Measurements from ENCODE around the gene SWT1.
"Not testable (repeated sequence)": the region's sequence is repeated elsewhere in the genome, so short reads cannot be mapped to it uniquely, and the experiment has no call there.

The SWT1 gene

GRCh38 chr1:185316163-185317033 lies 159.4 kb downstream of the SWT1 start:
- Histone ChIP-seq H3K4me1 (ENCODE audit: control insufficient read depth, insufficient read depth, low read length) (peaks cover 5% of the 10 kb centered on the region), H3K4me3 (ENCODE audit: insufficient read depth, low read depth, low read length) (peak overlapping the region; percentile 90), H3K9me3 (ENCODE audit: control insufficient read depth, low read length) (no peaks in the 10 kb centered on the region), H3K27me3 (ENCODE audit: control insufficient read depth, insufficient read depth, low read length, poor library complexity, severe bottlenecking) (no peaks in the 10 kb centered on the region), H3K27ac (ENCODE audit: insufficient read depth, low read depth, low read length, poor library complexity, severe bottlenecking) (peak overlapping the region; percentile 91), H3K36me3 (ENCODE audit: control insufficient read depth, insufficient read depth, low read length) (peaks cover 4% of the 10 kb centered on the region)
- 0% methylated on average over 88 of the region's 88 CpGs for WGBS, 2 experiments

- H3K36me3 ChIP-seq (ENCODE audit: control insufficient read depth, insufficient read depth, low read length): no peaks in the 10 kb centered on the region
- no peaks in the 10 kb centered on the region for H3K9me3 ChIP-seq (ENCODE audit: control insufficient read depth, low read length)
- peak within 1 kb of the TSS; percentile 90 for H3K4me3 ChIP-seq (ENCODE audit: insufficient read depth, low read depth, low read length)
- H3K27me3 ChIP-seq (ENCODE audit: control insufficient read depth, insufficient read depth, low read length, poor library complexity, severe bottlenecking): no peaks in the 10 kb centered on the region
- WGBS, 2 experiments: 2% methylated on average over 80 of the region's 80 CpGs
- peak within 1 kb of the TSS; percentile 91 for H3K27ac ChIP-seq (ENCODE audit: insufficient read depth, low read depth, low read length, poor library complexity, severe bottlenecking)
- H3K4me1 ChIP-seq (ENCODE audit: control insufficient read depth, insufficient read depth, low read length): peaks cover 5% of the 10 kb centered on the region
These were observed 160.3 kb downstream of the SWT1 start, which contains the start of gene IVNS1ABP for GRCh38 chr1:185317034-185317885. TSS of gene IVNS1ABP (minus strand) at chr1:185317243. CDS start at chr1:185309493, 7,750 bp downstream.

GRCh38 chr1:185317886-185318310 lies 160.9 kb downstream of the SWT1 start:
- Histone ChIP-seq H3K27me3 (ENCODE audit: control insufficient read depth, insufficient read depth, low read length, poor library complexity, severe bottlenecking) (no peaks in the 10 kb centered on the region), H3K9me3 (ENCODE audit: control insufficient read depth, low read length) (no peaks in the 10 kb centered on the region), H3K4me1 (ENCODE audit: control insufficient read depth, insufficient read depth, low read length) (peaks cover 5% of the 10 kb centered on the region), H3K36me3 (ENCODE audit: control insufficient read depth, insufficient read depth, low read length) (no peaks in the 10 kb centered on the region), H3K4me3 (ENCODE audit: insufficient read depth, low read depth, low read length) (peak overlapping the region; percentile 90), H3K27ac (ENCODE audit: insufficient read depth, low read depth, low read length, poor library complexity, severe bottlenecking) (peak overlapping the region; percentile 81)
- 57 to 62% methylated on average over 11 of the region's 11 CpGs for WGBS, 2 experiments

GRCh38 chr1:185318431-185319138 lies 161.6 kb downstream of the SWT1 start:
- Histone ChIP-seq H3K4me3 (ENCODE audit: insufficient read depth, low read depth, low read length) (no peak overlapping the region), H3K27ac (ENCODE audit: insufficient read depth, low read depth, low read length, poor library complexity, severe bottlenecking) (no peak overlapping the region)
- 91 to 98% methylated on average over 10 of the region's 10 CpGs for WGBS, 2 experiments

GRCh38 chr1:185319139-185319475 lies 162.1 kb downstream of the SWT1 start:
- WGBS, 2 experiments: 95 to 100% methylated on average over 1 of the region's 1 CpG
- no peaks in the 10 kb centered on the region for H3K36me3 ChIP-seq (ENCODE audit: control insufficient read depth, insufficient read depth, low read length)

More at GRCh38 chr1:185318431-185319138, 161.6 kb downstream of the SWT1 start:
- Histone ChIP-seq H3K27me3 (ENCODE audit: control insufficient read depth, insufficient read depth, low read length, poor library complexity, severe bottlenecking) (no peaks in the 10 kb centered on the region), H3K36me3 (ENCODE audit: control insufficient read depth, insufficient read depth, low read length) (no peaks in the 10 kb centered on the region), H3K4me1 (ENCODE audit: control insufficient read depth, insufficient read depth, low read length) (peaks cover 5% of the 10 kb centered on the region), H3K9me3 (ENCODE audit: control insufficient read depth, low read length) (no peaks in the 10 kb centered on the region)

GRCh38 chr1:185321104-185321503 lies 164.1 kb downstream of the SWT1 start:
- WGBS, 2 experiments: 91 to 96% methylated on average over 7 of the region's 7 CpGs
- not testable (repeated sequence) for H3K4me3 ChIP-seq (ENCODE audit: insufficient read depth, low read depth, low read length); H3K27ac ChIP-seq (ENCODE audit: insufficient read depth, low read depth, low read length, poor library complexity, severe bottlenecking); H3K9me3 ChIP-seq (ENCODE audit: control insufficient read depth, low read length); H3K4me1 ChIP-seq (ENCODE audit: control insufficient read depth, insufficient read depth, low read length); H3K36me3 ChIP-seq (ENCODE audit: control insufficient read depth, insufficient read depth, low read length); H3K27me3 ChIP-seq (ENCODE audit: control insufficient read depth, insufficient read depth, low read length, poor library complexity, severe bottlenecking)

More at GRCh38 chr1:185319139-185319475, 162.1 kb downstream of the SWT1 start:
- Histone ChIP-seq H3K27ac (ENCODE audit: insufficient read depth, low read depth, low read length, poor library complexity, severe bottlenecking) (no peak overlapping the region), H3K27me3 (ENCODE audit: control insufficient read depth, insufficient read depth, low read length, poor library complexity, severe bottlenecking) (no peaks in the 10 kb centered on the region), H3K9me3 (ENCODE audit: control insufficient read depth, low read length) (no peaks in the 10 kb centered on the region), H3K4me3 (ENCODE audit: insufficient read depth, low read depth, low read length) (no peak overlapping the region), H3K4me1 (ENCODE audit: control insufficient read depth, insufficient read depth, low read length) (peaks cover 5% of the 10 kb centered on the region)

- not testable (repeated sequence) for H3K27me3 ChIP-seq (ENCODE audit: control insufficient read depth, insufficient read depth, low read length, poor library complexity, severe bottlenecking); H3K4me1 ChIP-seq (ENCODE audit: control insufficient read depth, insufficient read depth, low read length); H3K27ac ChIP-seq (ENCODE audit: insufficient read depth, low read depth, low read length, poor library complexity, severe bottlenecking); H3K4me3 ChIP-seq (ENCODE audit: insufficient read depth, low read depth, low read length); H3K36me3 ChIP-seq (ENCODE audit: control insufficient read depth, insufficient read depth, low read length); H3K9me3 ChIP-seq (ENCODE audit: control insufficient read depth, low read length)
- WGBS, 2 experiments: 96 to 98% methylated on average over 36 of the region's 36 CpGs
These were observed 164.8 kb downstream of the SWT1 start for GRCh38 chr1:185321653-185322221.

- no peaks in the 10 kb centered on the region for H3K9me3 ChIP-seq (ENCODE audit: control insufficient read depth, low read length)
- 90 to 100% methylated on average over 1 of the region's 2 CpGs for WGBS, 2 experiments
- H3K36me3 ChIP-seq (ENCODE audit: control insufficient read depth, insufficient read depth, low read length): no peaks in the 10 kb centered on the region
- peaks cover 3% of the 10 kb centered on the region for H3K4me1 ChIP-seq (ENCODE audit: control insufficient read depth, insufficient read depth, low read length)
- no peak overlapping the region for H3K4me3 ChIP-seq (ENCODE audit: insufficient read depth, low read depth, low read length)
- H3K27me3 ChIP-seq (ENCODE audit: control insufficient read depth, insufficient read depth, low read length, poor library complexity, severe bottlenecking): no peaks in the 10 kb centered on the region
- no peak overlapping the region for H3K27ac ChIP-seq (ENCODE audit: insufficient read depth, low read depth, low read length, poor library complexity, severe bottlenecking)
These were observed 165.7 kb downstream of the SWT1 start for GRCh38 chr1:185322636-185323035.

GRCh38 chr1:185324118-185324517 lies 167.2 kb downstream of the SWT1 start:
- H3K4me3 ChIP-seq (ENCODE audit: insufficient read depth, low read depth, low read length): no peak overlapping the region
- 91 to 94% methylated on average over 3 of the region's 3 CpGs for WGBS, 2 experiments
- H3K27ac ChIP-seq (ENCODE audit: insufficient read depth, low read depth, low read length, poor library complexity, severe bottlenecking): no peak overlapping the region
- H3K9me3 ChIP-seq (ENCODE audit: control insufficient read depth, low read length): no peaks in the 10 kb centered on the region
- no peaks in the 10 kb centered on the region for H3K4me1 ChIP-seq (ENCODE audit: control insufficient read depth, insufficient read depth, low read length)
- no peaks in the 10 kb centered on the region for H3K36me3 ChIP-seq (ENCODE audit: control insufficient read depth, insufficient read depth, low read length)
- H3K27me3 ChIP-seq (ENCODE audit: control insufficient read depth, insufficient read depth, low read length, poor library complexity, severe bottlenecking): no peaks in the 10 kb centered on the region

Measured in ectodermal cell (in vitro differentiated cells).